Heart right ventricle (tissue), 16 donors: ENCODE results near the gene SLC5A8. TPM values are rescaled to one million over a fixed set of nuclear protein-coding genes. Genes with fewer than 3 reads are reported as not detected.

Source experiments
- ATAC-seq, 8 donors: fragments of 200-7000 bp; cut with Tn5 transposase; one replicate each; pipeline ENCODE4 v1.9.1; 2020; ENCODE audit warnings: mild to moderate bottlenecking in 8 of 8, moderate library complexity in 8 of 8, moderate number of reproducible peaks in 1 of 8
- DNase-seq, 2 donors: peaks; one replicate each; pipeline ENCODE4 v3.0.0-alpha.2; 2020
- H3K27ac ChIP-seq, 10 donors: fragments of 200-600 bp; sonication (generic) in 2 of 10; one replicate each; pipeline versions ENCODE4 v1.5.0 to v1.8.0; 2020 to 2022; ENCODE audit warnings: mild to moderate bottlenecking in 3 of 10
- H3K27me3 ChIP-seq, 7 donors: fragments of 200-600 bp; one replicate each; pipeline ENCODE4 v1.8.0; 2021 to 2022; ENCODE audit warnings: mild to moderate bottlenecking in 2 of 7
- H3K36me3 ChIP-seq, 9 donors: fragments of 200-600 bp; sonication (generic) in 1 of 9; one replicate each; pipeline versions ENCODE4 v1.5.0 to v1.8.0; 2020 to 2022; ENCODE audit warnings: mild to moderate bottlenecking in 2 of 9
- H3K4me1 ChIP-seq, 9 donors: fragments of 200-600 bp; sonication (generic) in 1 of 9; one replicate each; pipeline versions ENCODE4 v1.5.0 to v1.8.0; 2020 to 2022; ENCODE audit warnings: mild to moderate bottlenecking in 4 of 9
- H3K4me3 ChIP-seq, 10 donors: fragments of 200-600 bp; sonication (generic) in 2 of 10; one replicate each; pipeline versions ENCODE4 v1.5.0 to v1.8.0; 2020 to 2022; ENCODE audit warnings: mild to moderate bottlenecking in 7 of 10, moderate library complexity in 2 of 10
- H3K9me3 ChIP-seq, 11 donors: fragments of 200-600 bp in 10 of 11; sonication (generic) in 2 of 11; one replicate each; pipeline versions ENCODE4 v1.5.0 to v1.8.0; 2013 to 2022; ENCODE audit warnings: mild to moderate bottlenecking in 2 of 11, control low read depth in 1 of 11, moderate library complexity in 1 of 11
- CTCF ChIP-seq, 9 donors: fragments of 200-600 bp; sonication (generic) in 2 of 9; IDR thresholded peaks; one replicate each; pipeline versions ENCODE4 v1.5.0 to v1.8.0; 2021 to 2022; ENCODE audit warnings: antibody characterized with exemption in 9 of 9, mild to moderate bottlenecking in 5 of 9, moderate library complexity in 1 of 9
- WGBS, 2 donors: extraction: QIAGEN DNeasy Blood & Tissue Kit; methylation state at CpG; one replicate each; pipeline ENCODE4 v1.1.7; 2013; ENCODE audit warnings: inconsistent platforms in 1 of 2; 5-methylcytosine and 5-hydroxymethylcytosine counted together
- intact Hi-C, 10 donors: fragments of 100-400 bp; cut with DNase I; formaldehyde crosslinking; loops; one replicate each; pipeline versions ENCODE4 v1.11.1 to v1.14.2; 2022
- polyA plus RNA-seq, 2 donors: library from polyadenylated mRNA; stranded (reverse); fragments of 200-250 nt; gene quantifications; one replicate each; pipeline ENCODE4 v1.2.3, GENCODE V29; 2013
- total RNA-seq, 10 donors: library from RNA; stranded (reverse); fragmentation: NEBNext Ultra II Directional in 3 of 10; extraction: Animal tissue kit (Norgen Biotek cat#: 25700) in 3 of 10; gene quantifications; one replicate each; pipeline versions ENCODE4 v1.2.1 to v1.2.4, GENCODE V29; 2021 to 2023
- donor health status: Arrhythmogenic right ventricular cardiomyopathy.
- donor health status: ischemic (EF 13 %, LVEDD 7.1; RV severe dilation, severe dysfunction).
- donor health status: healthy with polysubstance abuse.
- donor health status: DM: no; HTN: yes; CAD: no.
- donor health status: DM: no; HTN: no; CAD: no.
- donor health status: ischemic (EF 25% LVEDD 6.9; RV normal size, moderate dysfunction).
- donor health status: ischemic (EF 25% LVEDD 5.7; RV mildly dilated, moderate dysfunction).
- donor health status: healthy.
- donor health status: DM: yes; HTN: yes; CAD: no.
- donor health status: Ischemic cardiomyopathy.
- donor health status: ischemic (EF 35%, LVEDD 5.7; RV mildly dilated, moderate dysfunction).
- donor health status: nonischemic (EF 11% LVEDD 7.7; RV severe dilation, severe dysfunction).
- donor health status: DM: yes; HTN: yes; CAD: no.
- donor health status: PGD.
- donor health status: ischemic (EF 29% LVEDD 5.4; RV normal size, mild dysfunction).
- donor health status: nonischemic (EF 23%, LVEDD 6.1; RV moderate dilation, normal function).

SLC5A8 gene
- total and polyA plus RNA-seq, 12 donors = not detected

GRCh38 chr12:101200145-101200544 lies 9.9 kb downstream of the SLC5A8 start:
- Histone ChIP-seq H3K4me3 (no peak overlapping the region), H3K27me3 (no peaks in the 10 kb centered on the region), H3K36me3 (no peaks in the 10 kb centered on the region), H3K27ac (no peak overlapping the region), H3K9me3 (no peaks in the 10 kb centered on the region), H3K4me1 (no peaks in the 10 kb centered on the region)
- no peak for TF ChIP-seq CTCF (IDR thresholded peaks at IDR 0.05)
- intact Hi-C loops = no loop called here
- DNase-seq (no peak), ATAC-seq (no peak)
- 73 to 82% methylated on average over 2 of the region's 2 CpGs for WGBS, 2 donors

GRCh38 chr12:101186291-101186690 lies 23.7 kb downstream of the SLC5A8 start:
- H3K4me1 ChIP-seq = no peaks in the 10 kb centered on the region
- H3K27me3 ChIP-seq = no peaks in the 10 kb centered on the region
- 42 to 70% methylated on average over 2 of the region's 2 CpGs for WGBS, 2 donors
- no peak overlapping the region for H3K27ac ChIP-seq
- DNase-seq (no peak), ATAC-seq (no peak)
- no peaks in the 10 kb centered on the region for H3K9me3 ChIP-seq
- no peaks in the 10 kb centered on the region for H3K36me3 ChIP-seq
- no peak overlapping the region for H3K4me3 ChIP-seq
- TF ChIP-seq CTCF (IDR thresholded peaks at IDR 0.05) = no peak
- intact Hi-C loops = no loop called here

GRCh38 chr12:101181776-101182175 lies 28.3 kb downstream of the SLC5A8 start:
- no peak for TF ChIP-seq CTCF (IDR thresholded peaks at IDR 0.05)
- WGBS, 2 donors = 71 to 74% methylated on average over 2 of the region's 2 CpGs
- no peak overlapping the region for H3K27ac ChIP-seq

GRCh38 chr12:101174541-101174940 lies 35.5 kb downstream of the SLC5A8 start:
- ATAC-seq (no peak), DNase-seq (no peak)
- no peak overlapping the region for H3K27ac ChIP-seq
- no peak overlapping the region for H3K4me3 ChIP-seq
- WGBS, 2 donors = 57 to 92% methylated on average over 3 of the region's 3 CpGs
- no peak for TF ChIP-seq CTCF (IDR thresholded peaks at IDR 0.05)
- H3K36me3 ChIP-seq = no peaks in the 10 kb centered on the region
- H3K9me3 ChIP-seq = peaks cover 0 to 17% (median 0%) of the 10 kb centered on the region in 11 donors
- intact Hi-C loops = no loop called here
- H3K27me3 ChIP-seq = no peaks in the 10 kb centered on the region
- no peaks in the 10 kb centered on the region for H3K4me1 ChIP-seq

More at GRCh38 chr12:101181776-101182175, 28.3 kb downstream of the SLC5A8 start:
- H3K36me3 ChIP-seq = no peaks in the 10 kb centered on the region
- H3K9me3 ChIP-seq = peaks cover 0 to under 1% (median 0%) of the 10 kb centered on the region in 11 donors
- ATAC-seq (no peak), DNase-seq (no peak)
- no peaks in the 10 kb centered on the region for H3K4me1 ChIP-seq
- intact Hi-C loops = no loop called here
- no peak overlapping the region for H3K4me3 ChIP-seq
- no peaks in the 10 kb centered on the region for H3K27me3 ChIP-seq
